Transverse colon (tissue), 4 donors: ENCODE results near the gene STAC3. TPM values are rescaled to one million over a fixed set of nuclear protein-coding genes. Genes with fewer than 3 reads are reported as not detected.

ENCODE experiments used
- DNase-seq: peaks from one replicate; pipeline ENCODE4 v3.0.0-alpha.2; 2019
- H3K27ac ChIP-seq, 4 donors: fragments of 200-600 bp; sonication (generic); 2 replicates each; pipeline ENCODE4 v1.5.1; 2016 to 2018; ENCODE audit warnings: inconsistent platforms in 4 of 4
- H3K27me3 ChIP-seq: fragments of 200-600 bp; sonication (generic); 2 replicates; pipeline ENCODE4 v1.5.1; 2017; ENCODE audit warnings: inconsistent platforms
- H3K36me3 ChIP-seq, 4 donors: fragments of 200-600 bp; sonication (generic); 2 replicates each; pipeline ENCODE4 v1.5.1; 2017 to 2019; ENCODE audit warnings: inconsistent platforms in 4 of 4
- H3K4me1 ChIP-seq, 4 donors: fragments of 200-600 bp; sonication (generic); 2 replicates each; pipeline ENCODE4 v1.5.1; 2017 to 2020; ENCODE audit warnings: inconsistent platforms in 4 of 4
- H3K4me3 ChIP-seq, 4 donors: fragments of 200-600 bp; sonication (generic); 1 replicate in 1 of 4; 2 replicates in 3 of 4; pipeline versions ENCODE4 v1.5.1 to v1.6.1; 2017 to 2019; ENCODE audit warnings: inconsistent platforms in 4 of 4
- H3K9me3 ChIP-seq, 2 donors: fragments of 200-600 bp; sonication (generic); 2 replicates each; pipeline ENCODE4 v1.5.1; 2017 to 2019; ENCODE audit warnings: inconsistent platforms in 2 of 2
- CTCF ChIP-seq, 5 experiments: fragments of 200-600 bp in 3 of 5; fragments of 450-650 bp in 2 of 5; sonication (generic) in 3 of 5; IDR thresholded peaks; 1 replicate in 2 of 5; 2 replicates in 3 of 5; pipeline ENCODE4 v1.5.1; 2016 to 2017; ENCODE audit warnings: antibody characterized with exemption in 5 of 5, inconsistent platforms in 3 of 5, mild to moderate bottlenecking in 2 of 5, moderate library complexity in 1 of 5
- EP300 ChIP-seq: sonication (generic); formaldehyde crosslinking; IDR thresholded peaks from one replicate; pipeline ENCODE4 v1.6.1; 2017; ENCODE audit warnings: antibody characterized with exemption, low read depth
- POLR2A ChIP-seq: fragments of 450-650 bp; IDR thresholded peaks from one replicate; pipeline ENCODE4 v1.6.1; 2016; ENCODE audit warnings: antibody characterized with exemption, mild to moderate bottlenecking, moderate library complexity
- POLR2AphosphoS5 ChIP-seq, 3 donors: sonication (generic); formaldehyde crosslinking; IDR thresholded peaks; one replicate each; pipeline ENCODE4 v1.6.1; 2016; ENCODE audit warnings: antibody characterized with exemption in 3 of 3
- WGBS, 2 donors: methylation state at CpG; one replicate each; pipeline ENCODE4 v1.1.5; 2018; ENCODE audit warnings: low coverage in 1 of 2; 5-methylcytosine and 5-hydroxymethylcytosine counted together
- in situ Hi-C, 4 donors: fragments of 200-750 bp; cut with MboI; loops; one replicate each; pipeline versions ENCODE4 v1.15.0 to v1.15.1; 2017; ENCODE audit warnings: low sequenced_read_pairs in 3 of 4, low pct_ligation_motif_present in 1 of 4, low pct_unique_long_range_greater_than_20kb in 1 of 4
- intact Hi-C: fragments of 100-400 bp; cut with DNase I; formaldehyde crosslinking; loops from one replicate; pipeline ENCODE4 v1.15.1; 2023; ENCODE audit warnings: low total_unique reads
- total RNA-seq, 4 donors: library from RNA; depleted of rRNA; stranded (reverse); fragments of >200 nt; gene quantifications; one replicate each; pipeline ENCODE4 v1.1.0, GENCODE V29; 2016

The STAC3 gene
- total RNA-seq, 4 donors from 2014 or later: 1.8 to 3.3 (median 1.9) TPM

DNA sequence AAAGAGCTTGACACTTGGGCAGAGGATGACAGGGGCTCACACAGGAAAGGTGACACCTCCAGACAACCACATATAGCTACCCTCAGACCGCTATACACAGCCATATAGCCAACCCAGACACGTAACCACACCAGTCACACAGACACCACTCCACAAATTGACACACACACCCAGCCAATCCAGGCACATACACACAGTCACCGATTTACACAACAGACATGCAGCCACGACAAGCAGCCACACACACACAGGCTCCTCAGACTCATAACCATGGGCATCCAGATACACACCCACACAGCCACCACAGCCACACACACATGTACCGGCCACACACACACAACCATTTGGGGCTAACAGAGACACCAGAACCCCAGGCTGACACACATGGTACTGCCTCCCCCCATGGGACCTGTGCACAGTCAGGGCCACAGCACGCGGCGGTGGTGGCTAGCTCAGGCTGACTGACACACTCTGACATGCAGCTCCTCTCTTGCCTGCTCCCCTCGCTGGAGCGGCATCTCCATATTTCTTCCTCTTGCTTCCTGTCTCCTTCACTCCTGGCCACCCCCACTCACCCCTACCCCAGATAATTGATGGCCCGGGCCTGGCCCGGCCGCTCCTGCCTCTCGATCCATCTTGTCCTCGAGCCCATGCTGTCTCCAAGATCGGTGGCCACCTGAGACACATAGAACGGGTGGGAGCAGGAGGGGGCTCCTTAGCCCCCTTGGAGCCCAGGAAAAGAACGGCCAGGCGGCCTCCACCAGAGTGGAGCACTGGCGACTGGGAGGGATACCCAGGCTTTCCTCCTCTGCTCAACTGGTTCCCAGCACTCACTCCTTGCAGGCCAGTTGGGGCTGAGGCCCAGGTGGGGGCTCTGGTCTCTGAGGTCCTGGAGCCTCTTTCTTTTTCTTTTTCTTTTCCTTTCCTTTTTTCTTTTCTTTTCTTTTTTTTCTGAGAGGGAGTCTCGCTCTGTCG, 27.5 kb downstream of the STAC3 start:
- Histone ChIP-seq H3K9me3 (no peaks in the 10 kb centered on the region), H3K36me3 (no peaks in the 10 kb centered on the region), H3K27me3 (peaks cover 88% of the 10 kb centered on the region), H3K27ac (no peak overlapping the region), H3K4me1 (peaks cover 11 to 28% (median 17%) of the 10 kb centered on the region in 4 donors), H3K4me3 (no peak overlapping the region)
- intact Hi-C loops: no loop called here
- TF ChIP-seq POLR2A: no peak
- no peak for TF ChIP-seq POLR2AphosphoS5 (IDR thresholded peaks at IDR 0.05)
- TF ChIP-seq EP300: no peak
- DNase-seq: no peak
- 68 to 82% methylated on average over 3 to 22 of the region's 22 CpGs for WGBS, 2 donors
- in situ Hi-C loops: no loop called here

- H3K36me3 ChIP-seq: no peaks in the 10 kb centered on the region
- no peaks in the 10 kb centered on the region for H3K9me3 ChIP-seq
- in situ Hi-C loops: no loop called here
- no peak overlapping the region for H3K4me3 ChIP-seq
- no peak overlapping the region for H3K27ac ChIP-seq
- intact Hi-C loops: no loop called here
- DNase-seq: no peak
- WGBS, 2 donors: 40% methylated on average over 13 of the region's 13 CpGs; no CpG with 5 or more reads in 1 of the 2 donors
- peaks cover 98% of the 10 kb centered on the region for H3K27me3 ChIP-seq
- no peak for TF ChIP-seq EP300
- no peak for TF ChIP-seq CTCF (IDR thresholded peaks at IDR 0.05)
- TF ChIP-seq POLR2A: no peak
- TF ChIP-seq POLR2AphosphoS5 (IDR thresholded peaks at IDR 0.05): no peak
- H3K4me1 ChIP-seq: peaks cover 11 to 26% (median 18%) of the 10 kb centered on the region in 4 donors
Observed at GRCh38 chr12:57222286-57223190, 28.4 kb downstream of the STAC3 start.

GRCh38 chr12:57221169-57221917, 29.6 kb downstream of the STAC3 start:
- intact Hi-C loops: no loop called here
- in situ Hi-C loops: no loop called here
- H3K27ac ChIP-seq: no peak overlapping the region
- no peaks in the 10 kb centered on the region for H3K36me3 ChIP-seq
- H3K4me1 ChIP-seq: peaks cover 12 to 24% (median 18%) of the 10 kb centered on the region in 4 donors
- peaks cover 99% of the 10 kb centered on the region for H3K27me3 ChIP-seq
- no peak overlapping the region for H3K4me3 ChIP-seq
- H3K9me3 ChIP-seq: no peaks in the 10 kb centered on the region
- WGBS, 2 donors: 23% methylated on average over 16 of the region's 24 CpGs; no CpG with 5 or more reads in 1 of the 2 donors
- TF ChIP-seq EP300 (no peak), POLR2A (no peak), CTCF (IDR thresholded peaks at IDR 0.05) (no peak)
- DNase-seq: no peak

- no peak overlapping the region for H3K27ac ChIP-seq
- H3K4me1 ChIP-seq: peaks cover 15 to 28% (median 24%) of the 10 kb centered on the region in 4 donors
- in situ Hi-C loops: no loop called here
- TF ChIP-seq CTCF (IDR thresholded peaks at IDR 0.05): no peak
- no peak for TF ChIP-seq POLR2A
- TF ChIP-seq EP300: no peak
- TF ChIP-seq POLR2AphosphoS5 (IDR thresholded peaks at IDR 0.05): no peak
- no peak overlapping the region for H3K4me3 ChIP-seq
- WGBS, 2 donors: 18 to 38% methylated on average over 1 of the region's 1 CpG
- no peaks in the 10 kb centered on the region for H3K9me3 ChIP-seq
- peaks cover 99% of the 10 kb centered on the region for H3K27me3 ChIP-seq
- no peak for DNase-seq
- intact Hi-C loops: no loop called here
- H3K36me3 ChIP-seq: no peaks in the 10 kb centered on the region
Observed at GRCh38 chr12:57220770-57221168, 30.2 kb downstream of the STAC3 start.
